Tibial artery (tissue), 4 donors: Measurements from ENCODE around the gene PTPN23.

Experiments
- DNase-seq, 2 donors: peaks; one replicate each; pipeline ENCODE4 v3.0.0-alpha.2; 2019
- H3K27ac ChIP-seq, 2 donors: fragments of 200-600 bp; sonication (generic) in 1 of 2; 1 replicate in 1 of 2; 2 replicates in 1 of 2; pipeline ENCODE4 v1.5.1; 2018 to 2019; ENCODE audit warnings: mild to moderate bottlenecking in 1 of 2
- H3K27me3 ChIP-seq, 2 donors: fragments of 200-600 bp; sonication (generic) in 1 of 2; one replicate each; pipeline versions ENCODE4 v1.5.1 to v1.6.0; 2016 to 2019
- H3K36me3 ChIP-seq, 3 donors: fragments of 200-600 bp; sonication (generic) in 2 of 3; one replicate each; pipeline ENCODE4 v1.5.1; 2016 to 2019; ENCODE audit warnings: mild to moderate bottlenecking in 2 of 3
- H3K4me1 ChIP-seq, 4 donors: fragments of 200-600 bp; sonication (generic) in 2 of 4; 1 replicate in 3 of 4; 2 replicates in 1 of 4; pipeline ENCODE4 v1.5.1; 2016 to 2019
- H3K4me3 ChIP-seq, 2 donors: fragments of 200-600 bp; sonication (generic) in 1 of 2; 1 replicate in 1 of 2; 2 replicates in 1 of 2; pipeline ENCODE4 v1.5.1; 2018 to 2019; ENCODE audit warnings: mild to moderate bottlenecking in 2 of 2
- H3K9me3 ChIP-seq, 3 donors: fragments of 200-600 bp; sonication (generic) in 1 of 3; one replicate each; pipeline ENCODE4 v1.5.1; 2016 to 2019
- CTCF ChIP-seq, 2 experiments: fragments of 200-600 bp in 1 of 2; fragments of 450-650 bp in 1 of 2; IDR thresholded peaks; one replicate each; pipeline ENCODE4 v1.5.1; 2017 to 2019; ENCODE audit warnings: antibody characterized with exemption in 2 of 2, mild to moderate bottlenecking in 1 of 2, moderate library complexity in 1 of 2
- intact Hi-C: fragments of 100-400 bp; cut with DNase I; formaldehyde crosslinking; loops from one replicate; pipeline ENCODE4 v1.15.0; 2023; ENCODE audit warnings: low total_unique reads

The PTPN23 gene

GRCh38 chr3:47419083-47420043, 38.5 kb downstream of the PTPN23 start:
- Histone ChIP-seq H3K9me3 (no peaks in the 10 kb centered on the region), H3K36me3 (peaks cover 23 to 87% (median 57%) of the 10 kb centered on the region in 3 donors), H3K4me1 (peaks cover 0 to 20% (median 11%) of the 10 kb centered on the region in 4 donors), H3K27me3 (no peaks in the 10 kb centered on the region), H3K4me3 (no peak overlapping the region), H3K27ac (no peak overlapping the region)
- intact Hi-C loops = no loop called here
- no peak for TF ChIP-seq CTCF (IDR thresholded peaks at IDR 0.05)
- DNase-seq = no peak

- no peak for DNase-seq
- intact Hi-C loops = no loop called here
- Histone ChIP-seq H3K36me3 (peaks cover 20 to 87% (median 59%) of the 10 kb centered on the region in 3 donors), H3K27ac (no peak overlapping the region), H3K27me3 (no peaks in the 10 kb centered on the region), H3K9me3 (no peaks in the 10 kb centered on the region), H3K4me1 (peaks cover 0 to 18% (median 11%) of the 10 kb centered on the region in 4 donors), H3K4me3 (no peak overlapping the region)
- no peak for TF ChIP-seq CTCF (IDR thresholded peaks at IDR 0.05)
These were observed 39.2 kb downstream of the PTPN23 start for GRCh38 chr3:47420044-47420430.

- DNase-seq = peak; percentile 83 to 91
- Histone ChIP-seq H3K27ac (peak overlapping the region; percentile 64), H3K27me3 (no peaks in the 10 kb centered on the region), H3K4me3 (no peak overlapping the region), H3K4me1 (peaks cover 0 to 18% (median 11%) of the 10 kb centered on the region in 4 donors), H3K9me3 (no peaks in the 10 kb centered on the region), H3K36me3 (peaks cover 26 to 87% (median 66%) of the 10 kb centered on the region in 3 donors)
- intact Hi-C loops = no loop called here
- TF ChIP-seq CTCF (IDR thresholded peaks at IDR 0.05) = peak; percentile 86 to 95
These were observed 40.0 kb downstream of the PTPN23 start for GRCh38 chr3:47420511-47421484.

DNA sequence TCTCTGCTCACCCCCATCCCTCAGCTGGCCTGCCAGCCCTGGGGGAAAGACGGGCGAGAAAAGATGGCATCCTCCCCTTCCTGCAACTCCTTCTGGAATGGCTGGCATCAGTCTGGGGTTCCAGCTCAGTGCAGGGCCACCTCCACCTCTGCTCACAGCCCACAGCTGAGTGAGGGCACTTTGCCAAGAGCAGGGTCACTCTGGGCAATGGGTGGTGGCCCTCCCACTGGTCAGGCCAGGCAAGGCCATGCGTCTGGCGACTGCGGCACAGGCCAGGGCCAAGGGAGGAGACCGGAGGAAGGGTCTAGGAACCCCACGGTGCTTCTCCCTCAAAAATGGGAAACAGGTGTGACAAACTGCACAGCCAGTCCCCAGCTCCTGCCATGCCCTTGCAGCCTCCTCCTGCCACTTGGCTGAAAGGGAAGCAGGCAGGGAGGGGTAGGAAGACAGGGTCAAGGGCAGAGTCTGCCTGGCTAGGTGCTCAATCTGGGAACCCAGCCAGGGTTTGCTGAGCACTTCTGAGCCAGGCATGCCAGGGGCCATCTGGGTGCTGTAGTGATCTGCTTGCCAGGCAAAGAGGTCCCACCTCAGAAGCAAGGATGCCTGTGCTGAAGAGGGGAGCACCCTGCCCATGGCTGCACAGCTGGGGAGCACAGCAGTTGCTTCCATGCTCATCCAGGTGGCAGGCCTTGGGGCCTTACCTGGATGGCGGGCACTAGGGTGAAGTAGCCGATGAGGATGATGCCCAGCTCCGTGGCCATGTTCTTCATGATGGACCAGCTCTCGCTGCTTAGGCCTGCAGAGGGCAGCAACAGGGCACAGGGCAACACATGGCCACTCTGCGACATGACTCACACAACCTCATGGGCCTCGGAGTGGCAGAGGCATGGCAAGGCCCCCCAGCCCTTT, 41.2 kb downstream of the PTPN23 start:
- Histone ChIP-seq H3K27me3 (no peaks in the 10 kb centered on the region), H3K4me1 (peaks cover 0 to 18% (median 11%) of the 10 kb centered on the region in 4 donors), H3K27ac (peak overlapping the region; percentile 64), H3K4me3 (no peak overlapping the region), H3K9me3 (no peaks in the 10 kb centered on the region), H3K36me3 (peaks cover 30 to 90% (median 71%) of the 10 kb centered on the region in 3 donors)
- no peak for DNase-seq
- intact Hi-C loops = loop anchor here (2.0 kb wide), 1 partner anchor 55 kb away; no protein-coding TSS in a partner anchor
- TF ChIP-seq CTCF (IDR thresholded peaks at IDR 0.05) = no peak
